Body of pancreas (tissue), 4 donors: ENCODE data around the gene GRK7.

Source experiments
- CTCF ChIP-seq, 7 experiments: fragments of 450-650 bp in 4 of 7; fragments of 200-600 bp in 3 of 7; sonication (generic) in 3 of 7; IDR thresholded peaks; one replicate each; pipeline ENCODE4 v1.5.1; 2016 to 2019; ENCODE audit warnings: antibody characterized with exemption in 7 of 7
- POLR2A ChIP-seq, 3 donors: fragments of 450-650 bp; IDR thresholded peaks; one replicate each; pipeline ENCODE4 v1.6.1; 2016; ENCODE audit warnings: antibody characterized with exemption in 3 of 3, mild to moderate bottlenecking in 2 of 3

- TF ChIP-seq CTCF (IDR thresholded peaks at IDR 0.05): no peak
- TF ChIP-seq POLR2A (IDR thresholded peaks at IDR 0.05): no peak
These were observed 36.7 kb upstream of the GRK7 start for GRCh38 chr3:141726483-141726882.
